ENCODE data around the gene UGCG. TPM values are rescaled to one million over a fixed set of nuclear protein-coding genes. Genes with fewer than 3 reads are reported as not detected.

UGCG gene
- total RNA-seq, 1 experiment from 2014 or later = 23.3 TPM

GRCh38 chr9:111937781-111938426, 41.3 kb downstream of the UGCG start:
- H3K18ac ChIP-seq (ENCODE audit: insufficient read length, low read depth, low read length) = no peak overlapping the region
- peaks cover 0 to 5% of the 10 kb centered on the region in 2 experiments; a peak in 1 of 4 replicates for H3K4me1 Mint-ChIP-seq
- no peak for DNase-seq
- no peak overlapping the region for H3K4me2 ChIP-seq (ENCODE audit: insufficient read depth, insufficient read length, low read length)
- no peaks in the 10 kb centered on the region for H3K4me1 ChIP-seq (ENCODE audit: insufficient read depth, low read length)
- peaks cover 0 to 18% (median 8%) of the 10 kb centered on the region in 3 experiments; a peak in 4 of 7 replicates for H3K36me3 Mint-ChIP-seq (ENCODE audit: insufficient read depth in 1 of 3, low read depth in 3 of 3)
- H4K8ac ChIP-seq (replicated peaks; ENCODE audit: insufficient read length, low read depth, low read length) = no peak overlapping the region
- peak overlapping the region in 1 of 3 experiments; percentile 21; a peak in 1 of 7 replicates for H3K27ac Mint-ChIP-seq
- H3K4ac ChIP-seq (ENCODE audit: low read depth, low read length) = no peak overlapping the region
- no peak overlapping the region for H4K5ac ChIP-seq (ENCODE audit: insufficient read length, low read depth, low read length)
- no peaks in the 10 kb centered on the region for H3K23me2 ChIP-seq (ENCODE audit: insufficient read length, low read depth, low read length, poor library complexity, severe bottlenecking)
- no peak overlapping the region for H2AFZ ChIP-seq (ENCODE audit: low read length)
- H3K9me3 ChIP-seq (ENCODE audit: control insufficient read depth, low read depth, low read length) = no peaks in the 10 kb centered on the region
- no peak overlapping the region for H2BK15ac ChIP-seq (ENCODE audit: low read depth, low read length)
- TF ChIP-seq CTCF (conservative IDR thresholded peaks at IDR 0.05) = no peak
- no peak overlapping the region for H3K4me3 Mint-ChIP-seq
- H3K23ac ChIP-seq (ENCODE audit: insufficient read length, low read depth, low read length) = no peak overlapping the region
- no peaks in the 10 kb centered on the region for H3K9me3 Mint-ChIP-seq
- no peak overlapping the region for H4K91ac ChIP-seq (ENCODE audit: insufficient read length, low read depth, low read length)
- no peak overlapping the region for H2AK5ac ChIP-seq (ENCODE audit: insufficient read length, low read length)
- H2BK5ac ChIP-seq (ENCODE audit: insufficient read length, low read length) = no peak overlapping the region
- H2BK120ac ChIP-seq (ENCODE audit: low read depth, low read length, poor library complexity, severe bottlenecking) = no peak overlapping the region
- H3K27me3 Mint-ChIP-seq (ENCODE audit: low read depth) = no peaks in the 10 kb centered on the region
- H3K27me3 ChIP-seq (ENCODE audit: insufficient read depth, low read length) = no peaks in the 10 kb centered on the region
- no peaks in the 10 kb centered on the region for H3K79me2 ChIP-seq (ENCODE audit: insufficient read depth, low read length)
- H3K56ac ChIP-seq (ENCODE audit: insufficient read length, low read depth, low read length) = no peak overlapping the region
- H2BK20ac ChIP-seq (ENCODE audit: low read depth, low read length, poor library complexity, severe bottlenecking) = no peak overlapping the region
- H3K27ac ChIP-seq (ENCODE audit: insufficient read length, low read depth, low read length) = no peak overlapping the region
- H3T11ph ChIP-seq (ENCODE audit: low read length) = no peak overlapping the region
- H4K20me1 ChIP-seq (ENCODE audit: control insufficient read depth, insufficient read depth, insufficient read length) = no peaks in the 10 kb centered on the region
- H3K9ac ChIP-seq (ENCODE audit: extremely low read depth, insufficient read length, low read length) = no peak overlapping the region
- WGBS (ENCODE audit: extremely low coverage, insufficient read length, low lambda C conversion rate) = no CpG with 5 or more reads among the region's 12 CpGs
- no peaks in the 10 kb centered on the region for H3K79me1 ChIP-seq (ENCODE audit: insufficient read depth, low read depth, low read length, poor library complexity, severe bottlenecking)
- H3K14ac ChIP-seq (ENCODE audit: insufficient read depth, low read length) = no peak overlapping the region
- H2BK12ac ChIP-seq (ENCODE audit: insufficient read length, low read depth, low read length) = no peak overlapping the region

Measured in H9 (cell line).